ENCODE data around the gene ITGB1. TPM values are rescaled to one million over a fixed set of nuclear protein-coding genes. Genes with fewer than 3 reads are reported as not detected.
"Not testable (repeated sequence)": the region's sequence is repeated elsewhere in the genome, so short reads cannot be mapped to it uniquely, and the experiment has no call there.

The ITGB1 gene
- total RNA-seq, 1 experiment from 2014 or later: 421 TPM

DNA sequence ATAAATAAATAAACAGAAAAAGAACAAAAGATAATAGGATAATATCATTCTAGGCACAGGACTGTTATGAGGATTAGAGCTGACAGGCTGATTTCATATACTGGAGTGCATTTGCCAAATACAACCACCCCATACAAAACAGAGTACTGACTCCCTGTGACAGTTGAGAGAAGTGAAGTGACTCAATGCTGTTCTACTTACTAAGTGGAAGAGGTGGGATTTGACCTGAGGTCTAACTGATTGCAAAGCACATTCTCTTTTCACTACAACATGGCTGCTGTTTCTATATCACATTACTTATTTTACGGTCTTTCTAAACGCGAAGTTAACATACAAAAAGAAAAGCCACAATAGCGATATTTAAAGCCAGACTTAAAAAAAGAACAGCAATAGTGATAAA lies 51.4 kb downstream of the ITGB1 start:
- H3K4me3 ChIP-seq: no peak overlapping the region
- no peaks in the 10 kb centered on the region for H3K4me1 ChIP-seq (replicated peaks; ENCODE audit: insufficient read depth)
- TF ChIP-seq, protein P1, sequence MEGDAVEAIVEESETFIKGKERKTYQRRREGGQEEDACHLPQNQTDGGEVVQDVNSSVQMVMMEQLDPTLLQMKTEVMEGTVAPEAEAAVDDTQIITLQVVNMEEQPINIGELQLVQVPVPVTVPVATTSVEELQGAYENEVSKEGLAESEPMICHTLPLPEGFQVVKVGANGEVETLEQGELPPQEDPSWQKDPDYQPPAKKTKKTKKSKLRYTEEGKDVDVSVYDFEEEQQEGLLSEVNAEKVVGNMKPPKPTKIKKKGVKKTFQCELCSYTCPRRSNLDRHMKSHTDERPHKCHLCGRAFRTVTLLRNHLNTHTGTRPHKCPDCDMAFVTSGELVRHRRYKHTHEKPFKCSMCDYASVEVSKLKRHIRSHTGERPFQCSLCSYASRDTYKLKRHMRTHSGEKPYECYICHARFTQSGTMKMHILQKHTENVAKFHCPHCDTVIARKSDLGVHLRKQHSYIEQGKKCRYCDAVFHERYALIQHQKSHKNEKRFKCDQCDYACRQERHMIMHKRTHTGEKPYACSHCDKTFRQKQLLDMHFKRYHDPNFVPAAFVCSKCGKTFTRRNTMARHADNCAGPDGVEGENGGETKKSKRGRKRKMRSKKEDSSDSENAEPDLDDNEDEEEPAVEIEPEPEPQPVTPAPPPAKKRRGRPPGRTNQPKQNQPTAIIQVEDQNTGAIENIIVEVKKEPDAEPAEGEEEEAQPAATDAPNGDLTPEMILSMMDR (conservative IDR thresholded peaks at IDR 0.05): no peak
- ChIA-PET CTCF (no interaction called here), POLR2A (ENCODE audit: unreplicated experiment) (no interaction called here)
- no peak for DNase-seq
- H3K79me2 ChIP-seq (ENCODE audit: low read depth): 0 out of 2 replicates have a peak, but pooled peaks cover 3% of the 10 kb centered on the region
- H3K4me2 ChIP-seq: no peak overlapping the region
- peaks cover 35% of the 10 kb centered on the region for H3K36me3 ChIP-seq (ENCODE audit: low read depth)
- H3K9me3 ChIP-seq (ENCODE audit: insufficient read depth, low read depth): no peaks in the 10 kb centered on the region
- H3K9me2 ChIP-seq (ENCODE audit: insufficient read depth): no peaks in the 10 kb centered on the region
- no peak overlapping the region for H2AFZ ChIP-seq
- peaks cover 31% of the 10 kb centered on the region; the same call in 1 of the 2 replicates for H3F3A ChIP-seq (ENCODE audit: insufficient read depth, low read depth)
- H3K27ac ChIP-seq: 0 out of 2 replicates have a peak overlapping the region, but pooled peaks have one; percentile 29
- no TSS peak for BruUV-seq (replicated peaks)
- intact Hi-C loops (cut with micrococcal nuclease; ENCODE audit: unreplicated experiment): no loop called here
- no peaks in the 10 kb centered on the region for H3K27me3 ChIP-seq (ENCODE audit: insufficient read depth, low read depth)
- H4K20me1 ChIP-seq (ENCODE audit: insufficient read depth): no peaks in the 10 kb centered on the region; the same call in 1 of the 2 replicates

DNA sequence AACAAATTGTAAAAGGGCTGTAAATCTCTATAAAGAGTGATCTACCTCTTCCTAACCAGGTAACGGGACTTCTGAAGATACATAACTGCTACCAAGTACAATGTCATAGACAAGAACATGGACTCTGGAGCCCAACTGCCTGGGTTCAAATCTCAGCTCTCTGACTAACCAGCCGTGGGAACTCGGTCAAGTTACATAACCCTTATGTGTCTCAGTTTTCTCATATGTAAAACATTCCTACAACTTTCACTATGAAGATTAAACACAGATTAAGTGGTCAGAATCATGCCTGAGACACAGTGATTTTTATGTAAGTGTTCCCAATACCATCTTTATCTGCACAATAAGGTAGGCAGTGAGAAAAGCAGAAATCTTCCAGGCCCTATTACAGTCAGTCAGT lies 52.6 kb downstream of the ITGB1 start:
- ChIA-PET CTCF (no interaction called here), POLR2A (ENCODE audit: unreplicated experiment) (no interaction called here)
- Histone ChIP-seq H4K20me1 (ENCODE audit: insufficient read depth) (no peaks in the 10 kb centered on the region; the same call in 1 of the 2 replicates), H3F3A (ENCODE audit: insufficient read depth, low read depth) (peaks cover 32% of the 10 kb centered on the region; the same call in 1 of the 2 replicates), H3K4me3 (no peak overlapping the region), H2AFZ (no peak overlapping the region), H3K27ac (no peak overlapping the region), H3K27me3 (ENCODE audit: insufficient read depth, low read depth) (no peaks in the 10 kb centered on the region), H3K36me3 (ENCODE audit: low read depth) (peaks cover 35% of the 10 kb centered on the region), H3K9me2 (ENCODE audit: insufficient read depth) (no peaks in the 10 kb centered on the region), H3K79me2 (ENCODE audit: low read depth) (0 out of 2 replicates have a peak, but pooled peaks cover 3% of the 10 kb centered on the region), H3K4me1 (replicated peaks; ENCODE audit: insufficient read depth) (no peaks in the 10 kb centered on the region), H3K9me3 (ENCODE audit: insufficient read depth, low read depth) (no peaks in the 10 kb centered on the region), H3K4me2 (no peak overlapping the region)
- no peak for DNase-seq
- TF ChIP-seq, protein P1 (conservative IDR thresholded peaks at IDR 0.05): no peak
- TF ChIP-seq EZH2 (IDR thresholded peaks at IDR 0.05; ENCODE audit: low read depth): no peak
- intact Hi-C loops (cut with micrococcal nuclease; ENCODE audit: unreplicated experiment): loop anchor here (2.0 kb wide), 1 partner anchor 103 kb away; no protein-coding TSS in a partner anchor
- BruUV-seq (replicated peaks): no TSS peak

DNA sequence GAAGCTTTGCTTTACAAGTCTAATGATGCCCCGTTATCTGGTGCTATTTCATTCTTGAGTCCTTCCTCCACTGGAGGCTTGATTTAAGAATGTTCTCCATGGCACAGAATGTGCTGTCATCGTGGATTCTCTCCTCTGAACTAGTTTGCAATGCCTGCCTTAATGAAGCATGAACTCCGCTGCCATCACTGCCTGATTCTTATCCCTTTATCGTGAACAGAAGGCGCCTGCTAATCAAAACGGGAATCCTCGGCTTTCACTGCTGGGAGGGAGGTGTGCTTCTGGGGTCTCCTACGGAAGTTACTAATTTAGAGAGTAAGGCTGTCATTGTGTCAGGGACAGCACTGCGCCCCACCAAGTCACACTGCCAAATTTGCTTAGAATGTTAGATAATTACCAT lies 56.2 kb downstream of the ITGB1 start:
- Histone ChIP-seq H3F3A (ENCODE audit: insufficient read depth, low read depth) (peaks cover 37% of the 10 kb centered on the region), H3K4me3 (no peak overlapping the region), H4K20me1 (ENCODE audit: insufficient read depth) (no peaks in the 10 kb centered on the region; the same call in 1 of the 2 replicates), H3K79me2 (ENCODE audit: low read depth) (0 out of 2 replicates have a peak, but pooled peaks cover 2% of the 10 kb centered on the region), H3K36me3 (ENCODE audit: low read depth) (peaks cover 39% of the 10 kb centered on the region), H3K27ac (no peak overlapping the region), H3K4me1 (replicated peaks; ENCODE audit: insufficient read depth) (no peaks in the 10 kb centered on the region), H3K9me3 (ENCODE audit: insufficient read depth, low read depth) (no peaks in the 10 kb centered on the region), H3K9me2 (ENCODE audit: insufficient read depth) (no peaks in the 10 kb centered on the region), H3K4me2 (no peak overlapping the region), H3K27me3 (ENCODE audit: insufficient read depth, low read depth) (no peaks in the 10 kb centered on the region), H2AFZ (no peak overlapping the region)
- CTCF ChIA-PET: no interaction called here
- POLR2A ChIA-PET (ENCODE audit: unreplicated experiment): no interaction called here
- no TSS peak for BruUV-seq (replicated peaks)
- TF ChIP-seq, protein P1 (conservative IDR thresholded peaks at IDR 0.05): no peak
- no peak for TF ChIP-seq EZH2 (IDR thresholded peaks at IDR 0.05; ENCODE audit: low read depth)
- intact Hi-C loops (cut with micrococcal nuclease; ENCODE audit: unreplicated experiment): no loop called here
- DNase-seq: no peak

DNA sequence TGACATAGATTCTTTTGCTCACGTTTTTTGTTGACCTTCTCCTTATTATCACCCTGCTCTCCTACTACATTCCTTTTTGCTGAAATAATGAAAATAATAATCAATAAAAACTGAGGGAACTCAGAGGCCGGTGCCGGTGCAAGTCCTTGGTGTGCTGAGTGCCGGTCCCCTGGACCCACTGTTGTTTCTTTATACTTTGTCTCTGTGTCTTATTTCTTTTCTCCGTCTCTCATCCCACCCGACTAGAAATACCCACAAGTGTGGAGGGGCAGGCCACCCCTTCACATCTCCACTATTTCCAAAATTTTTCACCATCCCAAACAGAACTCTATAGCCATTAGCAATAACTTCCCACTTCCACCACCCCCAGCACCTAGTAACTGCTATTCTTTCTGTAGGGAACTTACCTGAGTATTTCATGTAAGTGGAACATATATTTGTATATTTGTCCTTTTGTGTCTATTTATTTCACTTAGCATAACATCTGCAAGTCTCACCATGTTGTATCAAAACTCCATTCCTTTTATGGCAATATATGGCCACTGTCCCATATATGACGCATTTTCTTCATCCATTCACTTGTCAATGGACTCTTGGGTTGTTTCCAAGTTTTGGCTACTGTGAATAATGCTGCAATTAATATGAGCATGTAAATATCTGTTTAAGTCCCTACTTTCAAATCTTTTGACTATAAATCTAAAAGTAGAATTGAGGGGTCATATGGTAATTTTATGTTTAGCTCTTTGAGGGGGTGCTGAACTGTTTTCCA lies 62.6 kb downstream of the ITGB1 start:
- H4K20me1 ChIP-seq (ENCODE audit: insufficient read depth); DNase-seq; H3K27me3 ChIP-seq (ENCODE audit: insufficient read depth, low read depth); POLR2A ChIA-PET (ENCODE audit: unreplicated experiment); H3K9me2 ChIP-seq (ENCODE audit: insufficient read depth); H3K27ac ChIP-seq; H2AFZ ChIP-seq; CTCF ChIA-PET; intact Hi-C loops (cut with micrococcal nuclease; ENCODE audit: unreplicated experiment); BruUV-seq (replicated peaks); H3K9me3 ChIP-seq (ENCODE audit: insufficient read depth, low read depth); H3F3A ChIP-seq (ENCODE audit: insufficient read depth, low read depth); H3K4me1 ChIP-seq (replicated peaks; ENCODE audit: insufficient read depth); H3K79me2 ChIP-seq (ENCODE audit: low read depth); H3K4me3 ChIP-seq; H3K4me2 ChIP-seq: not testable (repeated sequence)
- H3K36me3 ChIP-seq (ENCODE audit: low read depth): peaks cover 19% of the 10 kb centered on the region
